ENCODE results near the gene ICAM4.

GRCh38 chr19:10318807-10319682 is 32.3 kb downstream of the ICAM4 start:
- TF ChIP-seq CTCF (conservative IDR thresholded peaks at IDR 0.05) = no peak
- TF ChIP-seq EZH2 (IDR thresholded peaks at IDR 0.05; ENCODE audit: low read depth) = no peak
